Renal cortex interstitium (tissue), 11 donors: ENCODE data around the gene SF3A2. TPM values are rescaled to one million over a fixed set of nuclear protein-coding genes. Genes with fewer than 3 reads are reported as not detected.
"Not testable (repeated sequence)": the region's sequence is repeated elsewhere in the genome, so short reads cannot be mapped to it uniquely, and the experiment has no call there.

ENCODE experiments used
- DNase-seq, 11 donors: peaks; one replicate each; pipeline ENCODE4 v3.0.0-alpha.2; 2013; ENCODE audit warnings: low read depth in 9 of 11, low spot score in 4 of 11; ENCODE audit errors: extremely low read depth in 1 of 11
- polyA plus RNA-seq, 3 donors: library from polyadenylated mRNA; unstranded; fragments of 120-200 nt; gene quantifications; one replicate each; pipeline ENCODE4 v1.2.1, GENCODE V29; 2013; ENCODE audit not compliant: insufficient read length in 3 of 3

The SF3A2 gene
- polyA plus RNA-seq, 3 donors, result 63.2 to 93.5 (median 83.5) TPM

GRCh38 chr19:2199861-2200623 is 36.6 kb upstream of the SF3A2 start:
- DNase-seq, result no peak

GRCh38 chr19:2200624-2201294 is 35.9 kb upstream of the SF3A2 start:
- DNase-seq, result not testable (repeated sequence)

GRCh38 chr19:2201473-2202148 is 35.0 kb upstream of the SF3A2 start:
- DNase-seq, result no peak

GRCh38 chr19:2202366-2202765 is 34.3 kb upstream of the SF3A2 start:
- no peak for DNase-seq

GRCh38 chr19:2207008-2207407 is 29.6 kb upstream of the SF3A2 start:
- DNase-seq, result no peak

GRCh38 chr19:2207991-2208860 is 28.4 kb upstream of the SF3A2 start:
- peak in 3 of 11 donors; percentile 10 to 42 (median 29) for DNase-seq

- DNase-seq, result no peak
Observed at GRCh38 chr19:2208975-2209374, 27.6 kb upstream of the SF3A2 start.

- no peak for DNase-seq
Observed at GRCh38 chr19:2209408-2209807, 27.2 kb upstream of the SF3A2 start.

GRCh38 chr19:2210206-2210605 is 26.4 kb upstream of the SF3A2 start:
- DNase-seq, result no peak

- DNase-seq, result no peak
Observed at GRCh38 chr19:2210987-2211740, 25.5 kb upstream of the SF3A2 start.

- DNase-seq, result no peak
Observed at GRCh38 chr19:2212861-2213711, 23.5 kb upstream of the SF3A2 start.

- no peak for DNase-seq
Observed at GRCh38 chr19:2213799-2214198, 22.8 kb upstream of the SF3A2 start.

GRCh38 chr19:2214251-2214650 is 22.4 kb upstream of the SF3A2 start:
- no peak for DNase-seq

GRCh38 chr19:2215281-2215751 is 21.3 kb upstream of the SF3A2 start:
- no peak for DNase-seq

- no peak for DNase-seq
Observed at GRCh38 chr19:2216361-2217225, 20.0 kb upstream of the SF3A2 start.

- no peak for DNase-seq
Observed at GRCh38 chr19:2217591-2217990, 19.0 kb upstream of the SF3A2 start.

GRCh38 chr19:2219726-2220125 is 16.9 kb upstream of the SF3A2 start:
- DNase-seq, result no peak
